Fibroblast of skin of right biceps (primary cell): ENCODE results near the gene COL20A1.
"Not testable (repeated sequence)": the region's sequence is repeated elsewhere in the genome, so short reads cannot be mapped to it uniquely, and the experiment has no call there.

Experiments used
- DNase-seq: peaks from one replicate; pipeline ENCODE4 v3.0.0-alpha.2; 2013

COL20A1 gene

DNA sequence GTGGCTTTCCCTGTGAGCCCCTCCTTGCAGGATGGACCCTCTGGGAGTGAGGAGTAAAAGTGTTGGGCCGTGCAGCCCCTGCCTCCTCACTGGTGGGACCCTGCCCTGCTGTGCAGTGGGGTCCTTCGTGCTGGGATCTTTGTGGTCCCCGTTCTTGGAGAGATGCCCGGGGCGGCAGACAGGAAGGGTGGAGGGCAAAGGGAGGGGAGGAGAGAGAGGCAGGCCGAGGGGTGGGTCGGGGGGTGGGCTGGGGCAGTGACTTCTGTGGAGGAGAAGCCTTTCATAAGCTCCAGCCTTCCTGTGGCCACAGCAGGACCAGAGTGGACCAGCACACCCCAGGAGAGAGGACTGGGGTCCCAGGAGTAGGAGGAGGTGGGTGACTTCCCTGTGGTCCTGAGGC is at the start of gene COL20A1:
Gene COL20A1, plus strand, starts transcription at position 283 of the 400 bp plus-strand sequence. CDS start 1,922 bp downstream, outside the sequence.
- no peak for DNase-seq

DNA sequence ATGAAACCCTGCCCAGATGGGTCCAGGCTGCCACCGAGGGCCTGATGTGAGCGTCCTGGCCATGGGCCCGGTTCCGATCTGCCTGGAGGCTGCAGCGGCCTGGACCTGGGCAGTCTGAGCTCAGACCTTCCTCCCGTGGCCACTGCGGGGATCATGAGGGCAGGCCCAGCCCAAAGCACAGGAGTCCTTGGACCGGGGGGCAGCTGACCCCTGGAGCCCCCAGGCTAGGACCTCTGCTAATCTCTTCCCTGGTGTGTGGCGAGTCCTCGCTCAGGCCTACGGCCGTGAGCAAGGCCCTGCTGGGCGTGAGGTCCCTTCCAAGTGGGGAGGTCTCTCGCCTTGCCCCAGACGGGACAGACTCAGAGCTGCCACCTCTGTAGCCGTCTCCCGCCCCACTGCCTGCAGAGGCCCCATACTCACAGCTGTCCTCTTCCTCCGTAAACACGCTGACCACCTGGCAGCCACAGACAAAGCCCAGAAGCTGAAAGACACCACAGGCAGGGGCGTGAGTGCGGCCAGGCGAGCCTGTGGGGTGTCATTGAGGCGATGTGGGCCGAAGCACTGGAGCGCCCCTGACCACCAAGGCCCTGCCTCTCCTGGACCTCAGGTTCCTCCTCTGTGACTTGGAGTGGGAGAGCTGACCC is 49.3 kb upstream of the COL20A1 start:
- no peak for DNase-seq

DNA sequence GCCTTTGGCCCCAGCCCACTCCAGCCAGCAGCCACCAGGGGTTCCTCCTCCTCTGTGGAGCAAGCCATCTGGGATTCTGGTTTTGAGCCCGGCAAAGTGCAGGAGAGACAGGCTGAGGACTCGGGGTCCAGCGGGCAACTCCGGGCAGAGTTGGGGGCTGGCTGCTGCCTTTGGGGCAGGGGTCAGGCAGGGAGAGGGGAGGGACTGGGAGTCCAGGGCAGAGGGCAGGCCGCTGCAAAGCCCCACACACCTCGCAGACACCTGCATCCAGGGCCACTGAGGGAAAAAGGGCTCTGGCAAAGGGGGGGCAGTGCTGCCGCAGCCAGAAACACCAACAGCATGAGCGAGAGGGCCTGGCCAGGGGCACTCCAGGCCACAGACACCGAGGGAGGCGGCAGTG is 48.5 kb upstream of the COL20A1 start:
- no peak for DNase-seq

DNA sequence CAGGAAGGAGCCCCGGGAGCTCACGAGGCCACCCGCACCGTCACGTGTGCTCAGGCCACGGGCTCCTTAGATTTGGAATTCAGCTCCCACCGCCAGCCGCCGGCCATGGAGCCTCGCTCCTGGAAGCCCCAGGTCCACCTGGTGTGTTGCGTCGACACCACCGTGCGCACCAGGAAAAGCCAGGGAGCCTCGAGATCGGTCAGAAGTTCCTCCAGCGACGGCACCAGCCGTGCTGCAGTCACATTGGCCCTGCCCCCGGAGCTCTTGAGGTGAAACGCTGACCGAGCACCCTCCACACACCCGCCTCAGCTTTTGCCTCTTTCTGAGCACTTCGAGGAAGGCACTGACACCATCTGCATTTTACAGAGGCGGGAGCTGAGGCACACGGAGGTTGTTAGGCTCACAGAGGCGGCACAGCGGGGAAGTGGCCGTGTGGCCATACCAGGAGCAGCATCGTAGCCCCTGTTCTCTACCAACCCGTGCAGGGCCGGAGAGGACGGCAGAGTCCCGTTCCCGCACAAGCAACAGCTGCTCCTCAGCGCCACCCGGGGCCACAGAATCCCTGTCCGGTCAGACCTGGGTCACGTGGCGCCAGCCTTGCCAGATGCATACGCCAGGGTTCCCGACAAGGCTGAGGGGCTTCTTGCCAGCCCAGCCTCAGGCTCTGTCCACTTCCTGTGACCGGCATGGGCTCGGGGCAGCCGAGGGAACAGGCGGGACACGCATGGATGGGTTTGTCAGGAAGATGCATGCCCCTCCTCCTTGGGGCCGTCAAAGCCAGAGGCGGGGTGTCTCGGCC is 46.3 kb upstream of the COL20A1 start:
- no peak for DNase-seq

DNA sequence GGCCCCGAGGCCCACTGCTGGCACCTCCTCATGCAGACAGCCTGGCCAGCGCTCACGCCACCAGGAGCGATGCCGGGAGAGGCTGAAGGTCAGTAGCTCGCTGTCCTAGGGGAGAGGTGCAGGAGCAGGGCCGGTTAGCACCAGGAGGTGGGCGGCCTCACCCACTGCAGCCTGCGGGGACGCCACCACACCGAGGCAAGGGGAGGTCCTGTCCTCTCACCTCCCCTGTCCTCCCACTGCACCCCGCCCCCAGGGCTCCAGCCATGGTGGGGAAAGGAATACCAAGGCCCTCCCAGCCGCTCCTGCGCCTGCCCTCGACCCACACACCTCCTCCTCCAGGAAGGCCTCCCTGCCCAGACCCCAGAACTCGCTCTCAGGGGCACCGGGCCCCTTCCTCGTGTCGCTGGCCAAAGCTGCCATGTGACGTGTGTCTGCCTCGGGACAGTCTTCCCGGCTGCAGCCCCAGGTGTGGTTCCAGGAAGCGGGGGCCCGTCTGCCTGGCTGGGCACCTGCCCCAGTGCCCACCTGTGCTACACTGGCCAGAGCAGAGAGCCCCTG is 45.2 kb upstream of the COL20A1 start:
- no peak for DNase-seq

DNA sequence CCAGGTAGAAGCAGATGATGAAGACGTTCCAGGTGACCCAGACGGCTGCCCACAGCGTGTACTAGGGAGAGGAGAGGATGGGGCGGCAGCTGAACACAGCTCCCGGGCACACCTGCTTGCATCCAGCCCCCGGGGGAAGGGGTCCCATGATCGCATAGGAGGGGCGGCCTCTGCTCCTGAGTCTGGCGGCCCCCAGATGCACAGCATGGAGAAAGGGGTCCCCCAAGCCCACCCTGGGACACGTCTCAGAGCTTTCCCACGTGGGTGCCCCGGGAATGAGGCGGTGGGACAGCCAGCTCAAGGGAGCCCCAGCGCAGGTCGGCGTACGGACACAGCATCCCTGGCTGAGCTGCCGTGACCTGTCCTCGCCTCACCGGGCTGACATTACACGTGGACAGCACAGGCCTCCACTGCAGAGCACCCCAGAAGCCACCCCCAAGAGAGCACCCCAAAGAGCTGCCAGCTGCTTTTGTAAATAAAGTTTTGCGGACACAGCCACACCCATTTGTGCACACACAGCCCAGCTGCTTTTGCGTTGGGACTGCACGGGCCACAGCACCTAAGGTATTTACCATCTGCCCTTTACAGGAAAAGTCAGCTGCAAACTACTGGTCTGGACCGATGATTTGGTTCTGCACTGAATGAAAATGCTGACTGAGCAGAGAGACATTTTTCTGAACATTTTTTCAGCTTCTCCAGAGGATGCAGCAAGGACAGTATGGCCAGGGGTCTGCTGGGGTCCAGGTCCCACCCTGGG is 44.0 kb upstream of the COL20A1 start:
- no peak for DNase-seq

DNA sequence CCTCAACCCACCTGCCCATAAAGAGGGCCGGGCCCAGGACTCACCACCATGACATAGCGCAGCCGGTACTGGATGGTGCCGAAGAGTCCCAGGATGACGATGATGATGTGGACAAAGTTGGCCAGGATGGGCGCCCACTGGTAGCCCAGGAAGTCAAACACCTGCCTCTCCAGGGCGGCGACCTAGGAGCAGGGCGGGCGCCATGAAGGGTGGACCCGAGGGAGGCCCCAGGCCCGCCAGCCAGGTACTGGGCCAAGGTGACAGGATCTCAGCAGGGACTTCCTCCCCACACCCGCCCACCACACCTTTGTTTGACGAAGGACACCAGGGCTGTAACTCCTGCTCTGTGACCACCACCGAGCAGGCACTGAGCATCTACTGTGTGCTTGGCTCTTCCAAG is 43.1 kb upstream of the COL20A1 start:
- no peak for DNase-seq

DNA sequence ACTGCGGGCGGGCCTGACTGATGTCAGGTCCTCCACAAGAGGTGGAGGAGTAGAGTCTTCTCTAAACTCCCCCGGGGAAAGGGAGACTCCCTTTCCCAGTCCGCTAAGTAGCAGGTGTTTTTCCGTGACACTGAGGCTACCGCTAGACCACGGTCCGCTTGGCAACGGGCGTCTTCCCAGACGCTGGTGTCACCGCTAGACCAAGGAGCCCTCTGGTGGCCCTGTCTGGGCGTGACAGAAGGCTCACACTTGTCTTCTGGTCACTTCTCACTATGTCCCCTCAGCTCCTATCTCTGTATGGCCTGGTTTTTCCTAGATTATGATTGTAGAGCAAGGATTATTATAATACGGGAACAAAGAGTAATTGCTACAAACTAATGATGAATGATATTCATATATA is 41.6 kb upstream of the COL20A1 start:
- DNase-seq: not testable (repeated sequence)

DNA sequence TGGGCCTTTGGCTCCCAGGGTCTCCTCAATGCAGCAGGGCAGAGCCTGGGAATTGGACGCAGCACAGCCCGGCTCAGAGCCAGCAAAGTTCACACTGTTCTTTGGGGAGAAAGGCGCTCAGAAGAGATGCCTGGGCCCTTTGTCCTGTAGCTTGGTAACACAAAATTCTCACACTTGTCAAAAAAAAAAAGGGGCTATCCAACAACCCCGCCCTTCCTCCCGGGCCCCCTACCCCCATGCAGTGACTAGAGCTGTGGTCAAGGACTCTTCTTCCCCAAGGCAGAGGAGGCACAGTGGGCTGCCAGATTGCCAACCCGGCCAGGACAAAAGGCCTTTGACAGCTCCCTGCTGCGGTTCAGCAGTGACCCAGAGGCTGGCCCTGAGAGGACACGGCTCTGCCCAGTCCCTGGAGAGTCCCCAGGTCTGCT is 40.7 kb upstream of the COL20A1 start:
- no peak for DNase-seq

DNA sequence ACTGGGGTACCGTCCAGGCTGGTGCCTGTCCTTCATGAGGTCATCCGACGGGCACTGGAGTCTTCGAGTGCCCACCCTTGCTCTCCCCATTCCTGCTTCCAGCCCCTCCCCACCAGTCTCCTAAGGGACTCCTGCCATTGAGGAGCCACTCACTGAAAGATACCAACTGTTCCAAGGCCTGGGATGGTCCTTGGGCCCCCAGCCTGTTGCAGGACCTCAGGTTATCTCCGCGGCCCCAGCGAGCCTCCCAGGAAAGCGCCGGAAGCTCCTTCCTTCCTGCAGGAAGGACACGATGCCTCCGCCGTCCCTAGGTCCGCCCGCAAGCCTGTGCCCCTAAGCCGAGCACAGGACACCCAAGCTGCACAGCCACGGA is 39.9 kb upstream of the COL20A1 start:
- DNase-seq: no peak

DNA sequence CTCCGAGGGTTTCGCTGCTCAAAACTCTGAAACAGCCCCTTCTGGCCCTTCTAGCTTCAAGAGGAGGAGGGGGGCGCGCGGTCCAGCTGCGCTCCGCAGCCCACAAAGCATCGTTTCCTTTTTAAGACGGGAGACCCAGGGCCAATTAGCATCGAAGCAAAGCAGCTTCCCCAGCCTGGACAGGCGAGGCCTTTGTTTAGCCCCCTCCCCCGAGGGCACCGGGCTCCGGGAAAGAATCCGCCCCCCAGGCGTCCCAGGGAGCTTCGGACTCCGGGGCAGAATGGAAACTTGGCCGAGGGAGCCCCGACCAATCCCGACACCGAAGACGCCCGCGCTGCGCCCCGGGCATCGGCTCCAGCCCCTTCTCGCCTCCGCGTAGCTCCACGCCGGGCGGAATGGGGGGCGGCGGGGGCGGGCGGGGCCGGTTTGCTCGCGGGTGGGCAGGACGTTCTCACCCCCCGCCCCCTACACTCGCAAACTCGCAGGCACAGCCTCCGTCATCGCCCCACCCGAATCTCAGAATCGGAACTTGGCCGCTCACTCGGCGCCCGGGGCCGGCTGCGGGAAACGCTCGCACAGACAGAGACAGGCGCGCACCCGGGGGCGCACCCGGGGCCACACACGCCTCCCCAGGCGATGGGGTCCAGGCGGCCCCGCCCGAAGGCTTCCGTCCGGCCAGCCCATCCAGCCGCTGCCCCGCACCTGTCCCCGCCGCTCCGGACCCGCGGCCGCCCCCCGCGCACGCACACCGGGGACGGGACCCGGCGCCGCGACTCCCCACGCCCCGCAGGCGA is 39.4 kb upstream of the COL20A1 start:
- no peak for DNase-seq

DNA sequence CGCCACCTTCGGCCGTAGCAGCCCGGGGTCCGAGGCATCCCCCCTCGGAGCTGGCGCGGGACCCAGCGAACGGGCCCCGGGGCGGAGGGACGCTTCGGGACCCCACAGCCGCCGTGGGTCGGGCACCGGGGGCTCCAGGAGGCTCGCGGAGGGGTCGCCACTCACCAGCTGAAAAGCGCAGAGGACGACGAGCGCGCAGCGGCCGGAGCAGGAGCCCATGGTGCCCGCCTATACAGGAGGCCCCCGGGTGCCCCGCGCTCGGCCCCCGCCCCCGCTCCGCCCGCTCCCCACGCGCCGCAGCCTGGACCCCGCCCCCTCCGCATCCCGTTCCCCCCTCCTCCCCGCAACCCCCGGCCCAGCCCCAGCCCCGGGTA is 38.8 kb upstream of the COL20A1 start, which contains the start of gene NKAIN4:
Gene NKAIN4, minus strand, starts transcription at position 232 of the 374 bp plus-strand sequence. Its CDS starts 13 bp downstream, at position 219.
- no peak for DNase-seq

DNA sequence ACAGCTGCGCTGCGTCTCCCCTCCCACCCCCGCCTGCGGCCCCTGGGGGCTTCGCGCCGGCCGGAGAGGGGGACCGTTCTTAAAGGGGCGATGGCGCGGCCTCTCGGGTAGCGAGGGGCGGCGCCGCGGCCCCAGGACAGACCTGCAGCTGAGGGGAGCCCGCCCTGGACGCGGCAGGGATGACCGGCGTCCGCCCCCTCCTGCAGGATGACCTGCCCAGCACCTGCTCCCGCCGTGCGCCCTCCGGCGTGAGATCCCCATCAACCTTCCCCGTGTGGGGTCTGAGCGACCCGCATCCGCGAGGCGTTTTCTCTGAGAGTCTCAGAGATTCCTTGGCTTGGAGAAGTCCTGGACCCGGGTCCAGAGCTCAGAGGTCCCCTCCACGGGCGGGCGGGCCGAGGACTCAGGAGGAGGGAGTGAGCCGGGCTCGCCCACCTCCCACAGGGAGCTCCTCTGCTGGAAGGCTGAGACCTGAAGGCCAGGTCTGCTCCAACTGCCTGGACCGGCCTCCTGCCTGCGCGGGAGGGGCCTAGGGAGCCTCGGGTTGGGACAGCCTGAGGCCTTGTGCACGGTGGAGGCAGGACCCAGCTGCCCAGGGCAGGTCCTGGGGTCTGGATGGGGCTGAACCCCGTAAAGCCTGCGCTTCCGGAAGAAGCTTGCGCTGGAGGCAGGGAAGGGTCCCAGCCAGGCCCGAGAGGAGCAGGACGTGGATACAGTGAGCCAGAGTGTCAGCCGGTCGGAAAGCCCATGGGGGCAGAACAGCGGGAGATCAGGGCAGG is 38.2 kb upstream of the COL20A1 start:
- DNase-seq: no peak

DNA sequence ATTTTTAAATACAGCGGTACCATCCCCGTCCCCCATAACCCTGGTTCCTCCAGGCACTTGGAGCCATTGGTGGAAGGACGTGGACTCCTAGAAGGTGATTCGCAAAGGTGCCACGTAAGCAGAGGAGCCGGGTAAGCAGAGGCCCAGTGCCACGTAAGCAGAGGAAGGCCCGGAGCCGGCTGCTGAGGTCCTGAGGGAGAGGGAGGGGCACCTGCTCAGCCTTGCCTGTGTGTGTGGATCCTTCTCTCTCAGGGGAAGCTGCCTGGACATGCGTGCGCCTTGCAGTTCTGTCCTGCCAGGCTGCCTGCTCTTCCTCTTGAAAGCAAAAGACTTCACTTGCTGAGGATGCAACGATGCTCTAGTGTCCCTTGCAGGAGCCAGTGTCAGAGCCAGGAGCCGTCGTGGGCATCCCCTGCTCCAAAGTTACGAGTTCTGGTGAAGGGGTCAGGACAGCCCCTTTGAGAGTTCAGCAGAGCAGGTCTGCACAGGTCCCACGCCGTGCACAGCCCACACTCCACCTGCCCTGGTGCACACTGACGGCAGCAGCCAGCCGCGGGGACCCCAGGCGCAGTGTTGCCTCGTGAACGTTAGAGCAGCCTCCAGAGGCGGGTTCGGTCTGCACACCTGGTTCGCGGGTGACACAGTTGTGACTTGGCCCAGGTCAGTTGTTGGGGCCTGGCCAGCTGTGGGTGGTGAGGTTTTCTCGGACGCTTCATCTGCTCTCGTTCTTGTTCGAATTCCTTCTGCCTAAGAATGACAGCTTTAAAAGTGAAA is 36.9 kb upstream of the COL20A1 start:
- no peak for DNase-seq

DNA sequence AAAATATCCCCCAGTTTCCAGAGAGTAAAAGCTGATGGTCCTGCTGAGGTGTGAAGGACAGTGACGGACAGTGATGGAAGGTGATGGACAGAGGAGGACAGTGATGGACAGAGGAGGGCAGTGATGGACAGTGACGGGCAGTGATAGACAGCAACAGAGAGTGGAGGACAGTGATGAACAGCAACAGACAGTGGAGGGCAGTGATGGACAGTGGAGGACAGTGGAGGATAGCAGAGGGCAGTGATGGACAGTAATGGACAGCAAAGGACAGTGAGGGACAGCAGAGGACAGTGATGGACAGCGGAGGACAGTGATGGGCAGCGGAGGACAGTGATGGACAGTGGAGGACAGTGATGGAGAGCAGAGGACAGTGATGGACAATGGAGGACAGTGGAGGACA is 36.0 kb upstream of the COL20A1 start:
- DNase-seq: no peak

DNA sequence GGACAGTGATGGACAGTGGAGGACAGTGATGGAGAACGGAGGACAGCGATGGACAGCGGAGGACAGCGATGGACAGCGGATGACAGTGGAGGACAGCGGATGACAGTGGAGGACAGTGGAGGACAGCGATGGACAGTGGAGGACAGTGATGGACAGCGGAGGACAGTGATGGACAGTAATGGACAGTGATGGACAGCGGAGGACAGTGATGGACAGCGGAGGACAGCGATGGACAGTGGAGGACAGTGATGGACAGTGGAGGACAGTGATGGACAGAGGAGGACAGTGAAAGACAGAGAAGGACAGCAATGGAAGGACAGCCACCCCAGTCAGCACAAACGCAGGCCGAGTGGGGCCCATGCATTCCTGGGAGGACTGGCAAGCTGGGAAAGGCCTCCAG is 35.4 kb upstream of the COL20A1 start:
- no peak for DNase-seq

DNA sequence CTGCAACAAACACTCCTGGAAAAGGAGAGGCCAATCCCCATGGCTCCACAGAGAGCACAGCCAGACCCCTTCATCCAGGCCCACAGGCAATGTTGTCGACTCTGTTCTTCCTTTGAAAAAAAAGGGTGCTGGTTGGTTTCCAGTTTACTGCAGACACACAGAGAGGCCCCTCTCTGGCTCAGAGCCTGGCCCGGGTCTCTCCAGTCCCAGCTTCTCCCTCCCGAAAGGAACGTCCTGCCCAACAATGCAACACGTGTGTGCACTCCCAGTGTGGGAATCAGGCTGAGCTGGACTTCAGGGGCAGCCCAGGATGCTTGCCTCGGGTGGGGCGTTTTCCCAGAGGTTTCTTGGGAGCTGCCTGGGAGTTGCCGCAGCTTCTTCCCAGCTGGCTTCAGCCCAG is 34.2 kb upstream of the COL20A1 start:
- no peak for DNase-seq

DNA sequence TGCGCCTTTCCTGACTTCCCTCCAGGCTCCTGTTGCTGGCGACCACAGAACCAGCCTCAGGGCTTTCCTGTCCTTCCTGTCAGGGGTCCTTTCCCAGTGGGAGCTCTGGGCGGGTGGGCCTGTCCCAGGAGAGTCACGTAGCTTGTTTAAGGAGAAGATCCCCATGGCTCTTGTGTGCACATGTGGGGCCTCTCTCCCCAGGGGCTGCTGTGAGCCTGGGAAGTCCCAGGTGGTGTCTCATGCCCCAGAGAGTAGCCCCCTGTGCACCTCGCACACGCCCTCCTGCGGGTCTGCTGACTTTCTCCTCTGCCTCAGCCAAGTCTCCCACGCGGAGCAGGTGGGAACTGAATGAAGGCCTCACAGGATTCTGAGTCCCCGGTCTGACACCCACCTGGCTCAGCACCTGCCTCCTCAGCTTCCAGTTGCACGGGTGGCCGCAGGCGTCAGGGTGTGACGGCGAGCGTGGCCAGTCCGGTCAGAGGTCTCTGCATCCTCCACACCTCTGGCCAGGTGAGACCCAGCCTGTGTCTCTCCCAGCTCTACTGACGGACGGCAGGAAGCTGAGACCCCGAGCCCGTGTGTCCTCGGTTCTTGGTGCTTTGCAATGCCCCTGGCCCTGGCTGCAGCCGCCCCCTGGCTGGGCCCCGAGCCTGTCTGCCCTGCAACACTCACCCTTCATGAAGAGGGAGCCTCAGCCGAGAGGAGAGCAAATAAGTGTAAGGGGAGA is 33.1 kb upstream of the COL20A1 start:
- no peak for DNase-seq

DNA sequence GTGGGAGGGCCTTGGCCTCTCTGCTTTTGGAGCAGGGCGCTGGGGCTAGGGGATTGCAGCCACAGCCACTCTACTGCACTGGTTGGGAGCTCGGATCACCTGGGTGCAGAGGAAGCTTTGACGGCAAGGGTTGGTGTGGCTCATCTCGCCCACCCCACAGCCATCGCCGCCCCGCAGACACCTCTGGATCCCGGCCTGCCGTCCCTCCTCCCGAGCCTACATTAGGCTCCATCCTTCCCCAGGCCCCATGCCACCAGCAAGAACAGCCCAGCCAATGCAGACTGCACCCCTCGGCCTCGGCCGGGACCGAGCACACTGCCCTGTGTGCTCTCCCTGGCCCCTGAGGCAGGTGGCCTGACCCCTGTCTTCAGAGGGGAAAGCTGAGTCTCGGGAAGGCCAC is 32.5 kb upstream of the COL20A1 start:
- no peak for DNase-seq
